ENCODE measurements around the gene ENHO. TPM values are rescaled to one million over a fixed set of nuclear protein-coding genes. Genes with fewer than 3 reads are reported as not detected.

Gene ENHO
- total RNA-seq, 1 donor = not detected

- no peak for TF ChIP-seq CTCF (IDR thresholded peaks at IDR 0.05; ENCODE audit: insufficient read depth, low read length)
- DNase-seq (ENCODE audit: low read depth) = no peak
Measured at GRCh38 chr9:34552606-34552981, 29.8 kb upstream of the ENHO start.

GRCh38 chr9:34551751-34552605, 29.2 kb upstream of the ENHO start:
- TF ChIP-seq CTCF (IDR thresholded peaks at IDR 0.05; ENCODE audit: insufficient read depth, low read length) = no peak
- no peak for DNase-seq (ENCODE audit: low read depth)
- no peak overlapping the region for H3K4me3 ChIP-seq (ENCODE audit: low read depth, low read length)

More at GRCh38 chr9:34552606-34552981, 29.8 kb upstream of the ENHO start:
- no peak overlapping the region for H3K4me3 ChIP-seq (ENCODE audit: low read depth, low read length)

- DNase-seq (ENCODE audit: low read depth) = no peak
- H3K4me3 ChIP-seq (ENCODE audit: low read depth, low read length) = no peak overlapping the region
- no peak for TF ChIP-seq CTCF (IDR thresholded peaks at IDR 0.05; ENCODE audit: insufficient read depth, low read length)
Measured at GRCh38 chr9:34550681-34551270, 28.0 kb upstream of the ENHO start.

GRCh38 chr9:34550016-34550680, 27.4 kb upstream of the ENHO start:
- no peak for TF ChIP-seq CTCF (IDR thresholded peaks at IDR 0.05; ENCODE audit: insufficient read depth, low read length)
- H3K4me3 ChIP-seq (ENCODE audit: low read depth, low read length) = no peak overlapping the region
- no peak for DNase-seq (ENCODE audit: low read depth)

GRCh38 chr9:34549407-34549732, 26.6 kb upstream of the ENHO start:
- TF ChIP-seq CTCF (IDR thresholded peaks at IDR 0.05; ENCODE audit: insufficient read depth, low read length) = no peak
- DNase-seq (ENCODE audit: low read depth) = no peak
- no peak overlapping the region for H3K4me3 ChIP-seq (ENCODE audit: low read depth, low read length)

GRCh38 chr9:34547960-34548611, 25.3 kb upstream of the ENHO start:
- TF ChIP-seq CTCF (IDR thresholded peaks at IDR 0.05; ENCODE audit: insufficient read depth, low read length) = peak; percentile 93

More at GRCh38 chr9:34547960-34548611, 25.3 kb upstream of the ENHO start:
- no peak overlapping the region for H3K4me3 ChIP-seq (ENCODE audit: low read depth, low read length)
- peak; percentile 61 for DNase-seq (ENCODE audit: low read depth)
